GM19455 (cell line): Measurements from ENCODE around the gene TMEM236.

ENCODE experiments used
- ATAC-seq: cut with Tn5 transposase; IDR thresholded peaks from one replicate; pipeline ENCODE4 v1.9.1; 2021; ENCODE audit not compliant: unreplicated experiment

The TMEM236 gene

GRCh38 chr10:17817790-17818189, 65.8 kb downstream of the TMEM236 start:
- no peak for ATAC-seq

- ATAC-seq: no peak
Observed at GRCh38 chr10:17819836-17820235, 67.8 kb downstream of the TMEM236 start.

- no peak for ATAC-seq
Observed at GRCh38 chr10:17820943-17821342, 68.9 kb downstream of the TMEM236 start.

GRCh38 chr10:17821893-17822292, 69.9 kb downstream of the TMEM236 start:
- ATAC-seq: no peak

GRCh38 chr10:17831341-17831740, 79.3 kb downstream of the TMEM236 start:
- no peak for ATAC-seq

- no peak for ATAC-seq
Observed at GRCh38 chr10:17831896-17832295, 79.9 kb downstream of the TMEM236 start.

- no peak for ATAC-seq
Observed at GRCh38 chr10:17833656-17834055, 81.7 kb downstream of the TMEM236 start.

GRCh38 chr10:17835688-17836087, 83.7 kb downstream of the TMEM236 start:
- no peak for ATAC-seq

GRCh38 chr10:17836942-17837341, 84.9 kb downstream of the TMEM236 start:
- no peak for ATAC-seq

- ATAC-seq: no peak
Observed at GRCh38 chr10:17838080-17838648, 86.2 kb downstream of the TMEM236 start.

- ATAC-seq: no peak
Observed at GRCh38 chr10:17841050-17841449, 89.0 kb downstream of the TMEM236 start.

GRCh38 chr10:17842641-17843040, 90.6 kb downstream of the TMEM236 start:
- ATAC-seq: no peak

GRCh38 chr10:17847585-17848296, 95.7 kb downstream of the TMEM236 start:
- no peak for ATAC-seq

- ATAC-seq: no peak
Observed at GRCh38 chr10:17848646-17849045, 96.6 kb downstream of the TMEM236 start.
